Measurements from ENCODE around the gene MINDY4. TPM values are rescaled to one million over a fixed set of nuclear protein-coding genes. Genes with fewer than 3 reads are reported as not detected.

The MINDY4 gene
- total RNA-seq, 3 donors from 2014 or later (not counting 1 experiment from before 2014, with no cell fraction given) = 1.1 to 1.7 (median 1.1) TPM

DNA sequence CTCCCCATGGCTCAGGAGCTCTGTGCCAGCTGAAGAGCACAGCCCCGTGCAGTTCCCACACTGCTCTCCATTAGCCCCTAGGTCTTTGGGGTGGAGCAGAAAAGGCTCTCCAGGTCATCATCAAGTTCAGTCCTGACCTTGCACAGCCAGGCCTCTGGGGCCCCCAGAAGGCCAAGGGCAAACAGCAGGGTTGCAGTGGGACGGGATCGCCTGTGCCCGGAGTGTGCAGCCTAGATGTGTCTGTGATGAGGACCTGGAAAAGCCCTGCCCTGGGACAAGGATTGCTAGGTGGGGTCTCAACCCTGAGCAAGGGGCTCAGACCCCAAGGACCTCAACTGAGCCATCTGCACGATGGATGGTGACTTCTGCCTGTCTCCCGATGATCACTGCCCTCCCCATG is 18.7 kb upstream of the MINDY4 start:
- Mint-ChIP-seq H3K4me3 (no peak overlapping the region), H3K27me3 (ENCODE audit: low read depth in 2 of 2) (peaks cover 0 to 3% of the 10 kb centered on the region in 2 donors), H3K9me3 (no peaks in the 10 kb centered on the region), H3K27ac (no peak overlapping the region), H3K4me1 (no peaks in the 10 kb centered on the region), H3K36me3 (no peaks in the 10 kb centered on the region)
- Histone ChIP-seq H3K27ac (ENCODE audit: low read length) (no peak overlapping the region), H3K36me3 (ENCODE audit: control insufficient read depth, insufficient read depth, low read length) (no peaks in the 10 kb centered on the region), H3K27me3 (ENCODE audit: control insufficient read depth, insufficient read depth, low read length) (no peaks in the 10 kb centered on the region), H3K4me3 (ENCODE audit: low read length) (no peak overlapping the region), H3K9me3 (ENCODE audit: control insufficient read depth, insufficient read depth, low read length) (no peaks in the 10 kb centered on the region), H3K4me1 (ENCODE audit: control insufficient read depth, insufficient read depth, low read length) (no peaks in the 10 kb centered on the region)
- intact Hi-C loops (cut with micrococcal nuclease) = no loop called here
- 95% methylated on average over 6 of the region's 6 CpGs for WGBS (ENCODE audit: insufficient coverage)
- ATAC-seq (no peak), DNase-seq (no peak)
- TF ChIP-seq CTCF (IDR thresholded peaks at IDR 0.05) = no peak

DNA sequence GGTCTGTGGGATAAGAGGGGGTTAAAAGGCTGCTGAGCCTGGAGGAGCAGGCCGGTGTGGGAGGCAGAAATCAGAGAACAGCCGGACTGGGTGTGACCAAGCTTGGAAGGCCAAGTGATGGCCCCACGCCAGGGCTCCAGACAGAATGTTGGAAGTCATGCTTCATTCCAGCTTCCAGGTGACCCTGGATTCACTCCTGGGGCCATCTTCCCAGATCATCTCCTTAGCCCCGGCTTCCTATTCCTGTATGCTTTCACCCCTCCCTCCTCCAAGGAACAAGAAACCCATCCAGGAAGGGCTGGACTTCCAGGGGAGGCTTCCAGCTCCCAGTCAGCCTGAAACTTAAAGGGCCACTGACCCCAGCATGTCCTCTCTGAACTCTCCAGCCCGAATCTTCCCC is 18.2 kb upstream of the MINDY4 start:
- ATAC-seq = no peak
- intact Hi-C loops (cut with micrococcal nuclease) = no loop called here

GRCh38 chr7:30754315-30754877 is 16.8 kb upstream of the MINDY4 start:
- H3K4me1 Mint-ChIP-seq = no peaks in the 10 kb centered on the region
- no peaks in the 10 kb centered on the region for H3K36me3 ChIP-seq (ENCODE audit: control insufficient read depth, insufficient read depth, low read length)
- peaks cover 3% of the 10 kb centered on the region in 2 donors for H3K27me3 Mint-ChIP-seq (ENCODE audit: low read depth in 2 of 2)
- ATAC-seq (no peak), DNase-seq (no peak)
- no peak overlapping the region for H3K4me3 Mint-ChIP-seq
- no peaks in the 10 kb centered on the region for H3K9me3 Mint-ChIP-seq
- H3K4me3 ChIP-seq (ENCODE audit: low read length) = no peak overlapping the region
- H3K27ac Mint-ChIP-seq = no peak overlapping the region
- no peak overlapping the region for H3K27ac ChIP-seq (ENCODE audit: low read length)
- no peaks in the 10 kb centered on the region for H3K36me3 Mint-ChIP-seq
- WGBS (ENCODE audit: insufficient coverage) = 83% methylated on average over 6 of the region's 6 CpGs
- no peaks in the 10 kb centered on the region for H3K9me3 ChIP-seq (ENCODE audit: control insufficient read depth, insufficient read depth, low read length)
- TF ChIP-seq CTCF (IDR thresholded peaks at IDR 0.05) = no peak
- H3K4me1 ChIP-seq (ENCODE audit: control insufficient read depth, insufficient read depth, low read length) = no peaks in the 10 kb centered on the region
- no peaks in the 10 kb centered on the region for H3K27me3 ChIP-seq (ENCODE audit: control insufficient read depth, insufficient read depth, low read length)
- intact Hi-C loops (cut with micrococcal nuclease) = no loop called here

More for the DNA sequence above, 18.2 kb upstream of the MINDY4 start:
- no peaks in the 10 kb centered on the region for H3K4me1 Mint-ChIP-seq
- Histone ChIP-seq H3K9me3 (ENCODE audit: control insufficient read depth, insufficient read depth, low read length) (no peaks in the 10 kb centered on the region), H3K27me3 (ENCODE audit: control insufficient read depth, insufficient read depth, low read length) (no peaks in the 10 kb centered on the region), H3K36me3 (ENCODE audit: control insufficient read depth, insufficient read depth, low read length) (no peaks in the 10 kb centered on the region), H3K4me1 (ENCODE audit: control insufficient read depth, insufficient read depth, low read length) (no peaks in the 10 kb centered on the region), H3K4me3 (ENCODE audit: low read length) (no peak overlapping the region), H3K27ac (ENCODE audit: low read length) (no peak overlapping the region)
- H3K27me3 Mint-ChIP-seq (ENCODE audit: low read depth in 2 of 2) = peaks cover 0 to 3% of the 10 kb centered on the region in 2 donors
- WGBS (ENCODE audit: insufficient coverage) = 60% methylated on average over 5 of the region's 5 CpGs
- H3K4me3 Mint-ChIP-seq = no peak overlapping the region
- H3K36me3 Mint-ChIP-seq = no peaks in the 10 kb centered on the region
- H3K9me3 Mint-ChIP-seq = no peaks in the 10 kb centered on the region
- H3K27ac Mint-ChIP-seq = no peak overlapping the region
- no peak for TF ChIP-seq CTCF (IDR thresholded peaks at IDR 0.05)
- no peak for DNase-seq
